ENCODE results near the gene ARNT2.
"Not testable (repeated sequence)": the region's sequence is repeated elsewhere in the genome, so short reads cannot be mapped to it uniquely, and the experiment has no call there.

Gene ARNT2

GRCh38 chr15:80492874-80493273, 88.7 kb downstream of the ARNT2 start:
- DNase-seq, result no peak

DNA sequence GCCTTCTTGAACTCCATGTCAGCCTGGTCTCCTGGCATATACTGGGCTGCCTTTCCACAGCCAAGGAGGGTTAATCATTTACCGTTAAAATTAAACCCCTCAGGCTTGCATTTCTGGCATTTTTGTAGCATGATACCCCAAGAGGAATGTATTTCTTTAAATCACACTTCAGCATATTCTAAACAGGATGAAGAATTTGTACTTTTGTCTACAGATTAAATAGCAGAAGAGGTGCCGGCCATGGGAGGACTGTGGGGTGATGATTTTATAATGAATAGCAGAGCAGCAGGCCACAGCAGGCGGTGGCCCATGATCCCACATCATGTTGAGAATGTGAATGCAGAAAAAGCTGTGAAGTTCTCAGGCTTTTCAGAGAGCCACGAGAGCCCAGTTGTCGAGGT, 90.2 kb downstream of the ARNT2 start:
- DNase-seq, result no peak

DNA sequence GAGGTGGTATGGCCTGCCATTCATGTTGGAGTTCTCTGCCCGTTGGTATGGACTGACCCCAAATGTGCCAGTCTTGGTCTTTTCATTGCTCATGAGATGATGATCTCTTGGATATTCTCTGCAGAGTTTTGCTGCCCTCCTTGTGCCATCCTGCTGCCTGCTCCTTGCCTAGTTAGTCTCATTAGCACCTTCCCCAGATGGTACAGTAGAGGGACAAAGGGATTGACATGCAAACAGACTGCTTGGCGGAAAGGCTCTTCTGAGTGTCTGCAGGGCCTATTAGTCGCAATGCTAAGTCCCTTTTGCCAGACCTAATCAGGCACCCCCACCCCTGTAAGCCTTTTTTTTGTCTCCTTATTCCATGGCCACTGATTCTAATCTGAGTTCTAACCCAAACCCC, 90.6 kb downstream of the ARNT2 start:
- DNase-seq, result no peak

DNA sequence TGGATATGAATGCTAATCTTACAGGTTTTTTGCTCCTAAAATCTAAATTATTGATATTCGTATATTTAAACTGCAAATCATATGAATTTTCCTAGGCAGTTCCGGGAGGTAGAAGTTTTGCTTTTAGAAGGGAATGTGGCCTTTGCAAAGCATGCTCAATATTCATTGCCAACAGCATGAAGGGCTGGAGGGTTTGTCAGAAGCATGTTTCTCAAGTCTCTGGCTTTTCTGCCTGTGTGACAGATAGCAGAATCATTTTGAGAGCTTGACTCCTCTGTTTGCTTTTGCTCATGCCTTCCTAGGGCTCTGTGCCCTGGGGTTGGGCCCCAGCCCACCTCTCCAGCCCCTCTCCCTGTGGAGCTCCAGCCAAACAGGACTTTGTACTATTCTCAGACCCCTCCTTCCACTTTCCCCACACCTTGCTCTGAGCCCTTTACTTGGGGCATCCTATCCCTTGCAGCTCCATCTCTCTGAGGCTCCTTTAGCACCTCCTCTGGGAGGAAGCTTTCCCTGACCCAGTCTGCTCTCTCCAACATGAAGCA, 91.3 kb downstream of the ARNT2 start:
- DNase-seq, result no peak

- no peak for DNase-seq
Measured at GRCh38 chr15:80496096-80496495, 91.9 kb downstream of the ARNT2 start.

GRCh38 chr15:80497221-80497620, 93.0 kb downstream of the ARNT2 start:
- no peak for DNase-seq

DNA sequence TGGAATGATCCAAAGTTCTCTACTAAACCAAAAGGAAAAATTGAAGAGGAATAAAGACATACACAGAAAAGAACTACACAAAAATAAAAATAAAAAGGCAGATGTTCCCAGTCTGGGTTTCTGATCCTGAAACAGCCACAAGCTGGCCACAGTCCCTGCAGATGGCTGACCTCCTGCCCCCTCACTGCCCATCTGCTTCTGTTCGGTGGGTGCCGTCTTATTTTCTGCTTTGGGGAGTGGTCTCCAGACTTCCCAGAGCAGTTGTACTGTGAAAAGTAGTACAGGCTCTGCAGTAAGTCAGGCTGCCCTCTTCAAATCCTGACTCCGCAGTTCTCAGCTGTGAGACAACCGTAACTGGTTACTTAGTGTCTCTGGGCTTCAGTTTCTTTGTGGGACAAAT, 94.5 kb downstream of the ARNT2 start:
- DNase-seq, result no peak

GRCh38 chr15:80500021-80500420, 95.8 kb downstream of the ARNT2 start:
- DNase-seq, result no peak

- no peak for DNase-seq
Measured at GRCh38 chr15:80501476-80501875, 97.3 kb downstream of the ARNT2 start.

DNA sequence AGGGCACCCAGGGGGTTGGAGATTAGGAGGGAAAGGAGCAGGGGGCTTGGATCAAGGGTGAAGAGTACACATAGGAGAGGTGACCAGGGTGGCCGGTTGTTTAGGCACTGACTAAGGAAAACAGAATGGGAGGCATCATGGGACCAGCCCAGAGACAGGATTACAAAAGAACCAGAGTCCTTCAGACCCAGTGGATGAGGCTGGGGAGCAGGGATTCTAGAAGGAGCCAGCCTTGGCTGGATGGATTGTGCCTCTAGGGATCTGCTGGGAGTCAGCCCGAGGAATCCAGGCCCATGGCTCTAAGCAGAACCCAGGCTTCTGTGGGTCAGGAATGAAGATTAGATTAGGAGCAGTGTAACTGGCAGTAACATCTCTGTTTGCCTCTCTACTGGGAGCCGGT, 98.6 kb downstream of the ARNT2 start:
- DNase-seq, result no peak

DNA sequence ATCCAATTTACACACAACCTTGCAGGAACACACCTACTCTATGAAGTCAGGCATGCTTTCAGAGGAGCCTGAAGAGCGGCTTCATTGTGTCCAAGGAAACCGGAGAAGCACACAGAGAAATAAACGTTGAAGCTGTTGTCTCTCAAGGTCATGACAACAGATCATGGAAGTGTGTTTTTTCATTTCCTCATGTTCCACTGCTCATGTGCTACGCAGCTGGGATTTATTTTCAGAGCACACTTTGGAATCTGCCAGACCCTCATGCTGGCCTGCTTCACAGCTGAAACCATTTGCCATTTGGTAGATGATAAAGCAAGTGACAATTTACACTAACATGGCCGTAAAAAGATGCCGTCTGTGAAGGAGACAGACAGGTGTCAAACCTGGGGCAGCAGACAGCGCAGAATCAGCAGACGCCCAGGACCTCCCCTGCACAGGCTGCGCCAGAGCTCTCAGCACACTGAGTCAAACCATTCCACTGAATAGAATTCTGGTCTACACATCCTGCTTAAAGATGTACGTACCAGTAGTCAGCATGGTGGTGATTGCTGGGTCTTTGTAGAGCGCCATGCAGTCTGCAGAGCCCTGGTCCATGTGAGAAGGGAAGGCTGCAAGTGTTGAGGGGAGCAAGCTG, 99.3 kb downstream of the ARNT2 start:
- DNase-seq, result no peak

GRCh38 chr15:80504931-80505330, 100.7 kb downstream of the ARNT2 start:
- no peak for DNase-seq

DNA sequence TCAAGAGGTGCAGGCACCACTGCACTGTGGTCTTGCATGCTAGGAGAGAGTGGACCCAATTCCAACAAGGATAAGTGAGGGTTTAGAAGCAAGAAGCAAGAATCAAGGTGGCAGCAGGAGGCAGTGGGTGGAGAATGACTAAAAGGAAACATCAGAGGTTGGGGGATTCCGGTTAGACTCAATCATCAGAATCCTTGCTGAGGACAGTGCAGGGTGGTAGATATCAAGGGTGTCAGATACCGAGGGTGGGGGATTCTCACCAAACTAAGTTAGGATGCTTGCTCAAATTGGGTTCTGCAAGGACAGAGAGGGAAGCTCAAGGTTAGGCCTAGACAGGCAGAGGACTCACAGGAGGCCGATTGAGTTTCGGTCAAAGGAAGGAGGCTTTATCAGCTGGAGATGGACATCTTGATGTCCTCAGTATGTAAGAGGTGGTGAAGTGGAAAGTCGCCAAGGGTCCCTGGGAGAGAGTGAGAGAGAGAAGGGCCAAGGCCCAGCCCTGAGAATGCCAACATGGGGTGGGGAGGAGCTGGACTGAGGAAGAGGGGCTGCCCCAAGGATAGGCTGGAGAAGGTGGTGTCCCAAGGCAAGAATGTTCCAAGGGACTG, 102.2 kb downstream of the ARNT2 start:
- DNase-seq, result no peak

DNA sequence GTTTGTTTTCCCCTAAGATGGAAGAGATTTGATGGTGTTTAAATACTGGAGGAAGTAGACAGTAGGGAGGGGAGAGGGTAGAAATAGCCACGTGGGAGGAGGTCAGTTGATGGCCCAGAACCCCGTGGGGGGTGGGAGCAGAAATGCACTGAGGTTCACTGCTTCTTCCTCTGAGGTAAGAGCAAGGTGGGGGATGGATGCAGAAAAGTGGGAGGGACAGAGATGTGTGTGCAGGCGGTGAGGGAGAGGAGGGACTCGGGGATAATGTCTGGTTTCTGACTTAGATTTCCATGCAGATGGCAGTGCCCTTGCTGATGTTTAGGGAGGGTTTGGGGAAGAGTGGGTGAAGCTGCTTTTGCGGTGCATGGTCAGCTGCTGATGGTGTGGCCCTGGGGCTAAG, 102.9 kb downstream of the ARNT2 start:
- DNase-seq, result no peak

DNA sequence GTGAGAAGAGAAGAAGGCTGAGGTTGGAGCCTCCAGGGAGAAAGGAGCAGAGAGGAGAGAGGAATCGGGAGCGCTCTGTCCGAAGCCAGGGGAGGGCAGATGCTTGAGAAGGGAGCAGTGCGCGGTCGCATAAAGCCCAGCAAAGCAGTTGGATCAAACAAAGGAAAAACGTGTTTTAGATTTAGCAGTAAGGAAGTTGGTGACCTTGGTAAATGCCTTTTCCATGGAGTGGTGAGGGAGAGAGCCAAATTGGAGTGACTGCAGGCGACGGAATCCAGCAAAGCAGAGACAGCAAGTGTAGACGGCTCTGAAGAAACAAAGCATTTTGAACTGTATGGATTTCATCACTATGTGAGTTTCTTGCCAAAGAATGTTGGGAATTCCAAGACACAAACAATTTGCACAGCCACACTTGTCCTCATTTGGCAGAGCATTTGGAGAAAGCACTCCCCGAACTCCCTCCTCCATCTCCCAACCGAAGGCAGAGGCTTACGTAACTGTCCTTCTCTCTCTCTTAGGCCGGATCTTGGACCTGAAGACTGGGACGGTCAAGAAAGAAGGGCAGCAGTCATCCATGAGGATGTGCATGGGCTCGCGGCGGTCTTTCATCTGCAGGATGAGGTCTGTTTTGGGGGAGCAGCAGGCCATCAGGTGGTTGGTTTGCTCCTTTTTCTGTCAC, 103.6 kb downstream of the ARNT2 start:
- no peak for DNase-seq

- DNase-seq, result no peak
Measured at GRCh38 chr15:80508783-80509182, 104.6 kb downstream of the ARNT2 start.

DNA sequence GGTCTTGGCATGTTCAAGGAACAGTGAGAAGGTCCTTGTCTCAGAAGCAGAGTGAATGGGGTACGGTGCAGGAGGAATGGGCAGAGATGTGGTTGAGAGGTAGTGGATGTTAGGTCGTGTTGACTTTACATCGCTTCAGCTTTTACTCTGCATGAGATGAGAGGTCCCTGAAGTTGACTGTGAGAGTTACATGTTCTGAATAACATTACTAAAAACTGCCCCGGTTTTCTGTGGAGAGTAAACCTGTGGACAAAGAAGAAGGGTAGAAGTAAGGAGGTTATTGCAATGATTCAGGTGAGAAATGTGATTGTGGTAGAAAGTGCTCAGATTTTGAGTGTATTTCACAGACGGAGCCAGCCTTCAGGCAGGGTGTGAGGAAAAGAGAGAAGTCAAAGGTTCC, 105.6 kb downstream of the ARNT2 start:
- DNase-seq, result no peak

DNA sequence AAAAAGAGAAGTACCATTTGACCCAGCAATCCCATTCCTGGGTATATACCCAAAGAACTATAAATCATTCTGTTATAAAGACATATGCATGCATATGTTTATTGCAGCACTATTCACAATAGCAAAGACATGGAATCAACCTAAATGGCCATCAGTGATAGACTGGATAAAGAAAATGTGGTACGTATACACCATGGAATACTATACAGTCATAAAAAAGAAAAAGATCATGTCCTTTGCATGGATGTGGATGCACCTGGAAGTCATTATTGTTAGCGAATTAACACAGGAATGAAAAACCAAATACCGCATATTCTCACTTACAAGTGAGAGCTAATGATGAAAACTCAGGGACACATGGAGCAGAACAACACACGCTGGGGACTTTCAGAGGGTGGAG, 106.8 kb downstream of the ARNT2 start:
- not testable (repeated sequence) for DNase-seq

DNA sequence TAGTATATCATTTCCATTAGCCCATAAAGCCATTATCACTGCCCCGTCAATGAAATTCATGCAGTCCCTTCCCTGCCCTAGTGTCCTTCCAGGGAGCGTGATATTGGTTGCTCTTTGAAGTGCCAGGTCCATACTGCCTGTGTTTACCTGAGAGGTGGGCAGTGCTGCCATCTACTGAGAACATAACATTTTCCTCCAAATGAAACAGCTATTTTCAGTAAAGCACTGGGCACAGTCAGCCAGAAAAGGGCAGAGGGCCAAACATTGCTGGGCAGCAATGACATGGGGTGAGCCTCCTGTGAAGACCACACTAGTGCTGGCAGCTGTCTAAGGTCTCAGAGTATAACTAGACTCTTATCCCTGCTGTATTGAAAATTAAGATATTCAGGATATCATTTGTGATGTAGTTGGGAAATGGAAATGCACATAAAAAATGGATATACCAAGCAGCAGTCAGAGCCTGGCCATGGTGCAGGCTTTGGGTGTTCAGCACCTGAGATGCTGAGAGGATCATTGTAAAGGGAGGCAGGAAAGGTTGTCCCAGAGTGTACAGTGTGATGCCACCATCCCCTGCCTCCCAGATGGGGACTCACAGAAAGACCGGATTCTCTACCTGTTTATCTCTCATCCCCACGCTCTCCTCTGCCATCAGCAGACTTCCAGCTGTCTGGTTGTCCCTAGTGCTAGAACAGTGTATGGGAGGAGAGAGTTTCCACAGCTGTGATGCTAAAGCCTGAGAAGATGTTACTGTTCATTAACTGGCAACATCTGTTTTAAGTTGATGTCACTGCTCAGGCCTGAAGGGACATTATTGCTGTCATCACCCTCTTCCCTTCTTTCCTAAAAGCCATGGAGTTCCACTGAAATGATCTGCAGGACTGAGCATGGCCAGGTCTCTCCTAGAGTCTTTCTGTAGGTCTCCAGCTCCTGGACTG, 108.8 kb downstream of the ARNT2 start:
- no peak for DNase-seq

DNA sequence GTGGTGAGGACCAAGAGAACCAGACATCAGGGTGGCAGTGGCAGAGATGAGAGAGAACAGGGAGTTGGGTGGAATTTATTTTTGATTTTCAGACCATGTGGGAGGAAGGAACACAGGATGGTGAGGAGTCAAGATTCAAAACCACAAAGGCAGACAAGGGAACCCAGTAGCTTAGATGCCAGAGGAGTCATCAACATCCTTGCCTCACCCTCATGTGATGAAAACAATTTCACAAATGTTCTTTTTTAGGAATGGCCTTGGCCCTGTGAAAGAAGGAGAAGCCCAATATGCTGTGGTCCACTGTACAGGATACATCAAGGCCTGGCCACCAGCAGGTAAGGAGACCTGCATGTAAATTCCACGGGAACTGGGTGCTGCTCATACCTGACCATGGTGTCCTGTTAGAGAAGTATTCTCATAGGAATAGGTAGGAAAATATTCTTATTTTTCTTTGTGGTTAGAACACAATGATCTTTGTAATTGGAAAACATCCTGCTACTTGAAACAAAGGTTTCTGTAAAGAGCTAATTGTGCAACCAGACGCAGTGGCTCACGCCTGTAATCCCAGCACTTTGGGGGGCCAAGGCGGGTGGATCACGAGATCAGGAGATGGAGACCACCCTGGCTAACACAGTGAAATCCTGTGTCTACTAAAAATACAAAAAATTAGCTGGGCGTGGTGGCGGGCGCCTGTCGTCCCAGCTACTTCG, 110.0 kb downstream of the ARNT2 start:
- DNase-seq, result no peak

- no peak for DNase-seq
Measured at GRCh38 chr15:80517290-80517689, 113.1 kb downstream of the ARNT2 start.

DNA sequence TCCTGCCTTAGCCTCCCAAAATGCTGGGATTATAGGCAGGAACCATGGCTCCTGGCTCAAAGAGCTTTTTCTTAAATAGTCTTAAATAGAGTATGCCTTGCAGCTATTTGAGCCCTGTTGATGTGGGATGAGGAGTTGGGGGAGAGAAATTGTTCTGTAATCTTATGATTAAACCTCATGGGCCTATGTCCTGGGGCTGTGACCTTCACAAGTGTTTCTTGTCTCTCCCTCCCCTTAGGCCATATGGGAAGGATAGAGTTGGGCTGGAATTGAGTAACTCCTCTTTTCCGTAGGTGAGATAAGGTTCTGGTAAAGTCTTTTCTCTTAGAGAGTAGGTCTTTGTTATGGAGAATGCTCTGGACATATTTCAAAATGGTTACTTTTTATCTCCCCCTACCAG, 114.3 kb downstream of the ARNT2 start:
- DNase-seq, result no peak

Measured in CD4-positive, alpha-beta T cell treated with Interleukin-17A for 4 hours (primary cell).